Prostate gland (tissue), 2 donors: Measurements from ENCODE around the gene SFR1. TPM values are rescaled to one million over a fixed set of nuclear protein-coding genes. Genes with fewer than 3 reads are reported as not detected.

ENCODE experiments used
- DNase-seq: peaks from one replicate; pipeline ENCODE4 v3.0.0-alpha.2; 2019; ENCODE audit warnings: low spot score
- H3K27ac ChIP-seq, 2 donors: fragments of 200-600 bp; sonication (generic); 2 replicates each; pipeline ENCODE4 v1.5.1; 2017 to 2019
- H3K27me3 ChIP-seq: fragments of 200-600 bp; sonication (generic); replicated peaks from 2 replicates; pipeline ENCODE4 v1.5.1; 2019; ENCODE audit not compliant: insufficient read depth
- H3K36me3 ChIP-seq, 2 donors: fragments of 200-600 bp; sonication (generic); 1 replicate in 1 of 2; 2 replicates in 1 of 2; pipeline versions ENCODE4 v1.5.1 to v1.8.1; 2017 to 2019
- H3K4me1 ChIP-seq: fragments of 200-600 bp; sonication (generic); replicated peaks from 2 replicates; pipeline ENCODE4 v1.5.1; 2019
- H3K4me3 ChIP-seq, 2 donors: fragments of 200-600 bp; sonication (generic); 2 replicates each; pipeline ENCODE4 v1.5.1; 2017 to 2019
- H3K9me3 ChIP-seq: fragments of 200-600 bp; sonication (generic); 2 replicates; pipeline ENCODE4 v1.5.1; 2017
- POLR2A ChIP-seq: fragments of 450-650 bp; IDR thresholded peaks from one replicate; pipeline ENCODE4 v1.6.1; 2016; ENCODE audit warnings: antibody characterized with exemption, mild to moderate bottlenecking
- POLR2AphosphoS5 ChIP-seq: sonication (generic); formaldehyde crosslinking; IDR thresholded peaks from one replicate; pipeline ENCODE4 v1.6.1; 2017; ENCODE audit warnings: antibody characterized with exemption
- WGBS: methylation state at CpG from one replicate; pipeline ENCODE4 v1.1.5; 2018; 5-methylcytosine and 5-hydroxymethylcytosine counted together
- intact Hi-C: fragments of 100-400 bp; cut with DNase I; formaldehyde crosslinking; loops from one replicate; pipeline ENCODE4 v1.14.2; 2022
- total RNA-seq, 2 donors: library from RNA; depleted of rRNA; stranded (reverse); fragments of >200 nt; gene quantifications; one replicate each; pipeline ENCODE4 v1.1.0, GENCODE V29; 2016
- TF ChIP-seq, protein P1 (sequence below), 4 experiments: fragments of 200-600 bp in 2 of 4; fragments of 450-650 bp in 2 of 4; sonication (generic) in 2 of 4; IDR thresholded peaks; 1 replicate in 3 of 4; 2 replicates in 1 of 4; pipeline ENCODE4 v1.5.1; 2016 to 2019; ENCODE audit warnings: antibody characterized with exemption in 4 of 4, mild to moderate bottlenecking in 2 of 4, moderate library complexity in 2 of 4

SFR1 gene
- total RNA-seq, 2 donors from 2014 or later: 8.1 to 16.3 TPM

DNA sequence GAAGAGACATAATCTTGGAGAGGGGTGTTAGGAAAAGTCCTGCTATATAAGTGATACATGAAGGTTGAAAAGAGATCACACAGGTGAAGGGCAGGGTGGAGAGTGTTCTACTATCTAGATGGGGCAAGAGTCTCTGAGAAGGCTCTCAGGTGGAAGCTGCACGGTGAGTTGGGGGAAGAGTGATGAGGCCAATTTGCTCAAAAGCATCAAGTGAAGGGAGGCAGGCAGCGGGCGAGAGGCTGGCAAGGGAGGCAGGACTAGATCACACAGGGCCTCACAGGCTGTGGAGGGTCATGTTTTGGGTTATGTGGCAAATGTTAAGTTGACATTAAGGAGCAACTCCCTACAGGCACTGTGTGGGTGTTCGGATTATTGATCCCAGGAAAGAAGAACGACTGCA is 33.7 kb upstream of the SFR1 start:
- Histone ChIP-seq H3K4me3 (no peak overlapping the region), H3K27ac (no peak overlapping the region), H3K4me1 (no peaks in the 10 kb centered on the region), H3K36me3 (no peaks in the 10 kb centered on the region), H3K27me3 (no peaks in the 10 kb centered on the region), H3K9me3 (no peaks in the 10 kb centered on the region)
- intact Hi-C loops: no loop called here
- TF ChIP-seq, protein P1, sequence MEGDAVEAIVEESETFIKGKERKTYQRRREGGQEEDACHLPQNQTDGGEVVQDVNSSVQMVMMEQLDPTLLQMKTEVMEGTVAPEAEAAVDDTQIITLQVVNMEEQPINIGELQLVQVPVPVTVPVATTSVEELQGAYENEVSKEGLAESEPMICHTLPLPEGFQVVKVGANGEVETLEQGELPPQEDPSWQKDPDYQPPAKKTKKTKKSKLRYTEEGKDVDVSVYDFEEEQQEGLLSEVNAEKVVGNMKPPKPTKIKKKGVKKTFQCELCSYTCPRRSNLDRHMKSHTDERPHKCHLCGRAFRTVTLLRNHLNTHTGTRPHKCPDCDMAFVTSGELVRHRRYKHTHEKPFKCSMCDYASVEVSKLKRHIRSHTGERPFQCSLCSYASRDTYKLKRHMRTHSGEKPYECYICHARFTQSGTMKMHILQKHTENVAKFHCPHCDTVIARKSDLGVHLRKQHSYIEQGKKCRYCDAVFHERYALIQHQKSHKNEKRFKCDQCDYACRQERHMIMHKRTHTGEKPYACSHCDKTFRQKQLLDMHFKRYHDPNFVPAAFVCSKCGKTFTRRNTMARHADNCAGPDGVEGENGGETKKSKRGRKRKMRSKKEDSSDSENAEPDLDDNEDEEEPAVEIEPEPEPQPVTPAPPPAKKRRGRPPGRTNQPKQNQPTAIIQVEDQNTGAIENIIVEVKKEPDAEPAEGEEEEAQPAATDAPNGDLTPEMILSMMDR (IDR thresholded peaks at IDR 0.05): no peak
- no peak for TF ChIP-seq POLR2AphosphoS5
- TF ChIP-seq POLR2A: no peak
- no peak for DNase-seq
- WGBS: 94% methylated on average over 5 of the region's 5 CpGs

- Histone ChIP-seq H3K9me3 (no peaks in the 10 kb centered on the region), H3K36me3 (no peaks in the 10 kb centered on the region), H3K27me3 (no peaks in the 10 kb centered on the region), H3K27ac (no peak overlapping the region), H3K4me3 (no peak overlapping the region), H3K4me1 (no peaks in the 10 kb centered on the region)
- DNase-seq: no peak
- intact Hi-C loops: no loop called here
- TF ChIP-seq, protein P1 (IDR thresholded peaks at IDR 0.05): no peak
- TF ChIP-seq POLR2A: no peak
- TF ChIP-seq POLR2AphosphoS5: no peak
- 78% methylated on average over 3 of the region's 3 CpGs for WGBS
These were observed 32.4 kb upstream of the SFR1 start for GRCh38 chr10:104089621-104090020.

DNA sequence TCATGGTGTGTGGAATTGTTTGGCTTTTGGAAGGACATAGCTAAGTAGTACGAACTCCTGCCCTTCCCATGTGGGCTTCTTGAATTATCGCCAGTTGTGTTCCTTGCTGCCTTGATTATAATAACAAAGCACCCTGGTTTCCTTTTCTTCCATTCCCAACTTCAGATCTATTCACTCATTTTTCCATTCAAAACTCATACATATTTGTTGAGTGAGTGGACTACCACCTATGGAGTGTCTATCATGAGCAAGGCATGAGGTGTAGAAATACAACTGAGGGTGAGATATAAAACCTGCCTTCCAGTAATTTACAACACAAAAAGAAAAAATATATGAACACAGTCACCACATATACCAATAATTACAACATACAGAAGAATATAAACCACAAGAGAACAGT is 31.4 kb upstream of the SFR1 start:
- DNase-seq: no peak
- H3K9me3 ChIP-seq: no peaks in the 10 kb centered on the region
- no peaks in the 10 kb centered on the region for H3K27me3 ChIP-seq
- intact Hi-C loops: no loop called here
- no peak overlapping the region for H3K27ac ChIP-seq
- no peaks in the 10 kb centered on the region for H3K36me3 ChIP-seq
- 82% methylated on average over 2 of the region's 2 CpGs for WGBS
- TF ChIP-seq, protein P1 (IDR thresholded peaks at IDR 0.05): no peak
- TF ChIP-seq POLR2AphosphoS5: no peak
- no peak for TF ChIP-seq POLR2A
- no peak overlapping the region for H3K4me3 ChIP-seq
- no peaks in the 10 kb centered on the region for H3K4me1 ChIP-seq

- intact Hi-C loops: no loop called here
- TF ChIP-seq, protein P1 (IDR thresholded peaks at IDR 0.05): no peak
- TF ChIP-seq POLR2AphosphoS5 (no peak), POLR2A (no peak)
- no peaks in the 10 kb centered on the region for H3K4me1 ChIP-seq
- no peaks in the 10 kb centered on the region for H3K36me3 ChIP-seq
- H3K4me3 ChIP-seq: no peak overlapping the region
- H3K9me3 ChIP-seq: no peaks in the 10 kb centered on the region
- H3K27me3 ChIP-seq: no peaks in the 10 kb centered on the region
- no peak overlapping the region for H3K27ac ChIP-seq
- DNase-seq: no peak
These were observed 29.2 kb upstream of the SFR1 start for GRCh38 chr10:104092749-104093148.

DNA sequence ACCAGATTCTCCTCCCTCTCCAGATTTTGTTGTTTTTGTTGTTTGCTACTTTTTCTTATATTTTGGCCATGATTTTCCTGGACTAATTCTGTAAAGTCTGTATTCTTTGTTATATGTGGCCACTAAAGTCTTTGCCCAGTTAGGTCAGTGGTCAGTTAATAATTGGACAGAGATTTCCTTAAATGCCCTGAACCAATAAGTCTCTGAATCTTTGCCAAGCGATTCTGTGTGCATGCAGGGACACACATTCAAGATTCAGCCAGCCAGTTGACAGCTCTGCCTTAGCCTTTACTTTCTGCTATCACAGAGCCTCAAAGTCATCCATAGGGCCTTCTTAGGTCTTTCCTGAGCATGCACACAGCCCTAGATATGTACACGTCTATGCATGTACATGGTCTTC is 25.3 kb upstream of the SFR1 start:
- 93% methylated on average over 2 of the region's 2 CpGs for WGBS
- TF ChIP-seq POLR2A: no peak
- TF ChIP-seq POLR2AphosphoS5: no peak
- TF ChIP-seq, protein P1 (IDR thresholded peaks at IDR 0.05): no peak
- no peaks in the 10 kb centered on the region for H3K27me3 ChIP-seq
- no peak for DNase-seq
- no peaks in the 10 kb centered on the region for H3K9me3 ChIP-seq
- H3K36me3 ChIP-seq: no peaks in the 10 kb centered on the region
- no peak overlapping the region for H3K27ac ChIP-seq
- H3K4me3 ChIP-seq: no peak overlapping the region
- H3K4me1 ChIP-seq: no peaks in the 10 kb centered on the region
- intact Hi-C loops: no loop called here
